Stimulated activated CD8-positive, alpha-beta memory T cell treated with anti-CD3 and anti-CD28 coated beads, Interleukin-7, amount 100 ng/mL, for 1 hour (primary cell): Measurements from ENCODE around the gene MOBP.

Source experiments
- DNase-seq, 2 donors: peaks; one replicate each; pipeline ENCODE4 v3.0.0-alpha.2; 2020; ENCODE audit warnings: low read depth in 2 of 2

The MOBP gene

GRCh38 chr3:39497753-39498152 is 30.3 kb downstream of the MOBP start:
- no peak for DNase-seq

GRCh38 chr3:39499651-39500273 is 32.3 kb downstream of the MOBP start:
- no peak for DNase-seq

- no peak for DNase-seq
Observed at GRCh38 chr3:39501059-39501458, 33.6 kb downstream of the MOBP start.

- no peak for DNase-seq
Observed at GRCh38 chr3:39501968-39502837, 34.7 kb downstream of the MOBP start.

- DNase-seq, result no peak
Observed at GRCh38 chr3:39502838-39503145, 35.3 kb downstream of the MOBP start.

GRCh38 chr3:39505866-39506742 is 38.6 kb downstream of the MOBP start:
- no peak for DNase-seq

- DNase-seq, result no peak
Observed at GRCh38 chr3:39506863-39507262, 39.4 kb downstream of the MOBP start.

GRCh38 chr3:39513791-39514369 is 46.4 kb downstream of the MOBP start:
- DNase-seq, result no peak

- no peak for DNase-seq
Observed at GRCh38 chr3:39515681-39516441, 48.4 kb downstream of the MOBP start.

- no peak for DNase-seq
Observed at GRCh38 chr3:39519103-39519502, 51.6 kb downstream of the MOBP start.

GRCh38 chr3:39519554-39520288 is 52.2 kb downstream of the MOBP start:
- DNase-seq, result no peak

- no peak for DNase-seq
Observed at GRCh38 chr3:39521456-39521855, 54.0 kb downstream of the MOBP start.

- DNase-seq, result no peak
Observed at GRCh38 chr3:39524107-39524506, 56.6 kb downstream of the MOBP start.

- no peak for DNase-seq
Observed at GRCh38 chr3:39528844-39529243, 61.4 kb downstream of the MOBP start.

GRCh38 chr3:39529577-39529976 is 62.1 kb downstream of the MOBP start:
- no peak for DNase-seq

GRCh38 chr3:39531066-39531465 is 63.6 kb downstream of the MOBP start:
- no peak for DNase-seq

GRCh38 chr3:39531665-39532064 is 64.2 kb downstream of the MOBP start:
- no peak for DNase-seq

- DNase-seq, result no peak
Observed at GRCh38 chr3:39532777-39533176, 65.3 kb downstream of the MOBP start.

- no peak for DNase-seq
Observed at GRCh38 chr3:39533226-39533625, 65.7 kb downstream of the MOBP start.

GRCh38 chr3:39540162-39540921 is 72.9 kb downstream of the MOBP start:
- DNase-seq, result no peak
